WTC11 (cell line): ENCODE data around the gene LATS2. TPM values are rescaled to one million over a fixed set of nuclear protein-coding genes. Genes with fewer than 3 reads are reported as not detected.

ENCODE experiments used
- ATAC-seq: fragments of 200-7000 bp; cut with Tn5 transposase; 2 replicates; pipeline ENCODE4 v1.10.0; 2021; ENCODE audit warnings: mild to moderate bottlenecking, moderate library complexity
- CTCF ChIA-PET: fragments of 300-600 bp; sonication (Branson Sonifier 250); formaldehyde crosslinking; loops from one replicate; lab custom pipeline; 2021; ENCODE audit warnings: antibody characterized with exemption; lab: Charles Lee
- POLR2A ChIA-PET: fragments of 350-600 bp; sonication (Branson Sonifier 250); formaldehyde crosslinking; loops from one replicate; lab custom pipeline; 2021; ENCODE audit warnings: antibody characterized with exemption; lab: Charles Lee
- DNase-seq: peaks from one replicate; pipeline ENCODE4 v3.0.0; 2021; ENCODE audit warnings: low spot score
- H3K27ac Mint-ChIP-seq: 2 replicates; pipeline ENCODE4 v1.8.0; 2021; ENCODE audit warnings: mixed read lengths
- H3K27me3 Mint-ChIP-seq: 2 replicates; pipeline ENCODE4 v1.8.0; 2021; ENCODE audit warnings: low read depth, mild to moderate bottlenecking, moderate library complexity, mixed read lengths
- H3K36me3 Mint-ChIP-seq: 2 replicates; pipeline ENCODE4 v1.8.0; 2021; ENCODE audit warnings: mixed read lengths
- H3K4me1 Mint-ChIP-seq: 2 replicates; pipeline ENCODE4 v1.8.0; 2022; ENCODE audit warnings: mixed read lengths
- H3K4me3 Mint-ChIP-seq: 2 replicates; pipeline ENCODE4 v1.8.0; 2021; ENCODE audit warnings: mild to moderate bottlenecking, moderate library complexity, mixed read lengths
- H3K9me3 Mint-ChIP-seq: 2 replicates; pipeline ENCODE4 v1.8.0; 2021; ENCODE audit warnings: mixed read lengths
- ARID4B ChIP-seq: sonication (generic); formaldehyde crosslinking; IDR thresholded peaks from 2 replicates; pipeline ENCODE4 v1.8.0; 2023; ENCODE audit warnings: missing genetic modification reagents, mild to moderate bottlenecking, borderline replicate concordance
- CBFB ChIP-seq: sonication (generic); formaldehyde crosslinking; IDR thresholded peaks from 2 replicates; pipeline ENCODE4 v1.8.1; 2022; ENCODE audit warnings: mild to moderate bottlenecking, low read depth, missing genetic modification reagents
- CDX4 ChIP-seq: fragments of 250-450 bp; sonication (Bioruptor Pico); IDR thresholded peaks from 2 replicates; pipeline ENCODE4 v1.9.0; 2021; ENCODE audit warnings: moderate library complexity, mild to moderate bottlenecking, inconsistent platforms, borderline replicate concordance
- CREM ChIP-seq: sonication (generic); formaldehyde crosslinking; IDR thresholded peaks from 2 replicates; pipeline ENCODE4 v1.8.1; 2022; ENCODE audit warnings: mild to moderate bottlenecking, missing genetic modification reagents, moderate library complexity
- HMGA2 ChIP-seq: fragments of 250-450 bp; sonication (Bioruptor Pico); IDR thresholded peaks from 2 replicates; pipeline ENCODE4 v1.4.0; 2021; ENCODE audit warnings: mild to moderate bottlenecking, moderate library complexity
- IRF1 ChIP-seq: sonication (generic); formaldehyde crosslinking; IDR thresholded peaks from 2 replicates; pipeline ENCODE4 v1.8.0; 2023; ENCODE audit warnings: missing genetic modification reagents
- IRF2 ChIP-seq: sonication (generic); formaldehyde crosslinking; IDR thresholded peaks from 2 replicates; pipeline ENCODE4 v1.8.0; 2022; ENCODE audit warnings: low read depth, missing genetic modification reagents, borderline replicate concordance
- JUN ChIP-seq: sonication (generic); formaldehyde crosslinking; IDR thresholded peaks from 2 replicates; pipeline ENCODE4 v1.8.0; 2023; ENCODE audit warnings: mild to moderate bottlenecking, missing genetic modification reagents
- MAX ChIP-seq: sonication (generic); formaldehyde crosslinking; IDR thresholded peaks from 2 replicates; pipeline ENCODE4 v1.8.0; 2022; ENCODE audit warnings: mild to moderate bottlenecking, missing genetic modification reagents
- MYBL2 ChIP-seq: sonication (generic); formaldehyde crosslinking; IDR thresholded peaks from 2 replicates; pipeline ENCODE4 v1.8.1; 2023; ENCODE audit warnings: mild to moderate bottlenecking, moderate library complexity, missing genetic modification reagents
- SMAD4 ChIP-seq: sonication (generic); formaldehyde crosslinking; IDR thresholded peaks from 2 replicates; pipeline ENCODE4 v1.8.0; 2022; ENCODE audit warnings: mild to moderate bottlenecking, missing genetic modification reagents
- TP53 ChIP-seq: sonication (generic); formaldehyde crosslinking; IDR thresholded peaks from 2 replicates; pipeline ENCODE4 v1.8.1; 2023; ENCODE audit warnings: mild to moderate bottlenecking, missing genetic modification reagents
- ZNF263 ChIP-seq: sonication (generic); formaldehyde crosslinking; IDR thresholded peaks from 2 replicates; pipeline ENCODE4 v1.8.1; 2022; ENCODE audit warnings: low read depth, mild to moderate bottlenecking, moderate library complexity, missing genetic modification reagents
- ZNF317 ChIP-seq: sonication (generic); formaldehyde crosslinking; IDR thresholded peaks from 2 replicates; pipeline ENCODE4 v1.8.1; 2023; ENCODE audit warnings: low read depth, mild to moderate bottlenecking, moderate library complexity, missing genetic modification reagents, borderline replicate concordance
- ZNF671 ChIP-seq: fragments of 250-450 bp; sonication (Bioruptor Pico); IDR thresholded peaks from 2 replicates; pipeline ENCODE4 v1.8.0; 2021; ENCODE audit warnings: mild to moderate bottlenecking
- total RNA-seq: library from RNA; stranded (reverse); gene quantifications from 3 replicates; pipeline ENCODE4 v1.2.3, GENCODE V29; 2021
- TF ChIP-seq, protein P1 (sequence below): sonication (generic); formaldehyde crosslinking; conservative IDR thresholded peaks from 2 replicates; pipeline ENCODE4 v1.8.1; 2022; ENCODE audit warnings: mild to moderate bottlenecking, missing genetic modification reagents
- TF ChIP-seq, protein P2 (sequence below): fragments of 200-600 bp; IDR thresholded peaks from 2 replicates; pipeline ENCODE4 v1.8.0; 2022; ENCODE audit warnings: antibody characterized with exemption
- TF ChIP-seq, protein P3 (sequence below): sonication (generic); formaldehyde crosslinking; IDR thresholded peaks from 2 replicates; pipeline ENCODE4 v1.8.1; 2022; ENCODE audit warnings: mild to moderate bottlenecking, missing genetic modification reagents, moderate library complexity, borderline replicate concordance

Gene LATS2
- total RNA-seq, 1 experiment from 2014 or later = 28.9 TPM

DNA sequence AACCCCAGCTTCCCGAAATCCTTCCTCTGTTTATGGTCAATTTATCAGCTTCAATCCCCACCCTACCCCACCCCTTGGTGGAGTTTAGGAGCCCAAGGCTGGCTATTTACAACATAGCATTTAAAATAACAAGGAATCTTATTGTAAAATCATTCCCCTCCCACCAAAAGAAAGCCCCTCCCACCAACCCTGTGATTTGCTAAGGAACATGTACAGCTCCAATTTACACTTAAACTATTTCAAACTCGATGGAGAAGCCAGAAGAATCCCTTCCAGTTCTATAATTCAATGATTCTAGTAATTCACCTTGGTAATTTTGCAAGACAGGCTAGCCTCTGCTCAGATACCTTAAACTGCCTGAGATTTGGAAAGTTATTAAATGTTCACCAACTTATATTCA lies 3.0 kb downstream of the LATS2 start:
- TF ChIP-seq IRF1 (no peak), MYBL2 (CRISPR knock-in tag) (no peak), CREM (no peak), JUN (CRISPR knock-in tag) (no peak), HMGA2 (CRISPR knock-in tag) (no peak), SMAD4 (CRISPR knock-in tag) (no peak)
- TF ChIP-seq, protein P1, sequence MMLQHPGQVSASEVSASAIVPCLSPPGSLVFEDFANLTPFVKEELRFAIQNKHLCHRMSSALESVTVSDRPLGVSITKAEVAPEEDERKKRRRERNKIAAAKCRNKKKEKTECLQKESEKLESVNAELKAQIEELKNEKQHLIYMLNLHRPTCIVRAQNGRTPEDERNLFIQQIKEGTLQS (CRISPR knock-in tag) = no peak
- TF ChIP-seq, protein P2, sequence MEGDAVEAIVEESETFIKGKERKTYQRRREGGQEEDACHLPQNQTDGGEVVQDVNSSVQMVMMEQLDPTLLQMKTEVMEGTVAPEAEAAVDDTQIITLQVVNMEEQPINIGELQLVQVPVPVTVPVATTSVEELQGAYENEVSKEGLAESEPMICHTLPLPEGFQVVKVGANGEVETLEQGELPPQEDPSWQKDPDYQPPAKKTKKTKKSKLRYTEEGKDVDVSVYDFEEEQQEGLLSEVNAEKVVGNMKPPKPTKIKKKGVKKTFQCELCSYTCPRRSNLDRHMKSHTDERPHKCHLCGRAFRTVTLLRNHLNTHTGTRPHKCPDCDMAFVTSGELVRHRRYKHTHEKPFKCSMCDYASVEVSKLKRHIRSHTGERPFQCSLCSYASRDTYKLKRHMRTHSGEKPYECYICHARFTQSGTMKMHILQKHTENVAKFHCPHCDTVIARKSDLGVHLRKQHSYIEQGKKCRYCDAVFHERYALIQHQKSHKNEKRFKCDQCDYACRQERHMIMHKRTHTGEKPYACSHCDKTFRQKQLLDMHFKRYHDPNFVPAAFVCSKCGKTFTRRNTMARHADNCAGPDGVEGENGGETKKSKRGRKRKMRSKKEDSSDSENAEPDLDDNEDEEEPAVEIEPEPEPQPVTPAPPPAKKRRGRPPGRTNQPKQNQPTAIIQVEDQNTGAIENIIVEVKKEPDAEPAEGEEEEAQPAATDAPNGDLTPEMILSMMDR = no peak
- CTCF ChIA-PET = interaction anchor here (0.9 to 1.6 kb wide), 2 partner anchors 133 to 419 kb away, joined by 3 read pairs; no protein-coding TSS in a partner anchor
- H3K9me3 Mint-ChIP-seq = no peaks in the 10 kb centered on the region
- POLR2A ChIA-PET = interaction anchor here (4.0 kb wide), 1 partner anchor 10 kb away, joined by 22 read pairs; no protein-coding TSS in a partner anchor
- peaks cover 67% of the 10 kb centered on the region for H3K4me1 Mint-ChIP-seq
- ATAC-seq = no peak
- peak overlapping the region; percentile 77; the same call in 1 of the 2 replicates for H3K27ac Mint-ChIP-seq
- H3K27me3 Mint-ChIP-seq = no peaks in the 10 kb centered on the region
- H3K4me3 Mint-ChIP-seq = peak overlapping the region; percentile 77
- H3K36me3 Mint-ChIP-seq = no peaks in the 10 kb centered on the region
- DNase-seq = no peak

GRCh38 chr13:21055511-21056045 lies 5.8 kb downstream of the LATS2 start:
- no peak overlapping the region for H3K4me3 Mint-ChIP-seq
- peak overlapping the region; percentile 65 for H3K27ac Mint-ChIP-seq
- DNase-seq (no peak), ATAC-seq (no peak)
- peaks cover 64% of the 10 kb centered on the region for H3K4me1 Mint-ChIP-seq
- ChIA-PET POLR2A (interaction anchor here (0.7 to 1.0 kb wide), 2 partner anchors 21 to 22 kb away, joined by 3 read pairs; no protein-coding TSS in a partner anchor), CTCF (no interaction called here)
- no peaks in the 10 kb centered on the region for H3K27me3 Mint-ChIP-seq
- 0 out of 2 replicates have a peak, but pooled peaks cover 6% of the 10 kb centered on the region for H3K36me3 Mint-ChIP-seq
- H3K9me3 Mint-ChIP-seq = no peaks in the 10 kb centered on the region
- no peak for TF ChIP-seq MAX (CRISPR knock-in tag)
- TF ChIP-seq ZNF671 (CRISPR knock-in tag) = no peak

DNA sequence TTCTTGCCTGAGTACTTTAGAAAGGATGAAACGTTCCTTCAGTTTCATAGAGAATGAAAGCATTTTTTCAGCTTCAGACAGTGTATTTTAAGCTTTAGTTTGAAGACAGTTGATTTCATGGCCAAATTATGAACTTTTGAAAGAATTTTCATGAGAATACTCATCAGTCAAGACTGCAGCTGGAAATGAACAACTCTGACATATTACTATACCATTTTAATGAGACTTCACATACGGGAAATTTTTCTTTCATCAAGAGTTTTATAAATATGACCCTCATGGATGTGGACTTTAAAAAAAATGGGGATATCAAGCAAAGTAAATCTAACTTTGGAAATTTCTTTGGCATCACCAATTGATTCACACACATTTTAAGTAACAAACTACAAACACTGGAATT lies 6.4 kb downstream of the LATS2 start:
- Mint-ChIP-seq H3K27me3 (no peaks in the 10 kb centered on the region), H3K36me3 (0 out of 2 replicates have a peak, but pooled peaks cover 6% of the 10 kb centered on the region), H3K9me3 (no peaks in the 10 kb centered on the region), H3K4me3 (no peak overlapping the region), H3K27ac (peak overlapping the region; percentile 73; the same call in 1 of the 2 replicates), H3K4me1 (peaks cover 69% of the 10 kb centered on the region)
- POLR2A ChIA-PET = interaction anchor here (1.0 kb wide), 1 partner anchor 20 kb away, joined by 3 read pairs; no protein-coding TSS in a partner anchor
- DNase-seq (no peak), ATAC-seq (no peak)
- CTCF ChIA-PET = no interaction called here
- TF ChIP-seq ARID4B (CRISPR knock-in tag) (no peak), CBFB (CRISPR knock-in tag) (no peak), IRF2 (CRISPR knock-in tag) (no peak), ZNF317 (CRISPR knock-in tag) (no peak), ZNF263 (CRISPR knock-in tag) (no peak), CDX4 (CRISPR knock-in tag) (no peak), MYBL2 (CRISPR knock-in tag) (no peak), TP53 (no peak)
- TF ChIP-seq, protein P2 = no peak
- TF ChIP-seq, protein P3, sequence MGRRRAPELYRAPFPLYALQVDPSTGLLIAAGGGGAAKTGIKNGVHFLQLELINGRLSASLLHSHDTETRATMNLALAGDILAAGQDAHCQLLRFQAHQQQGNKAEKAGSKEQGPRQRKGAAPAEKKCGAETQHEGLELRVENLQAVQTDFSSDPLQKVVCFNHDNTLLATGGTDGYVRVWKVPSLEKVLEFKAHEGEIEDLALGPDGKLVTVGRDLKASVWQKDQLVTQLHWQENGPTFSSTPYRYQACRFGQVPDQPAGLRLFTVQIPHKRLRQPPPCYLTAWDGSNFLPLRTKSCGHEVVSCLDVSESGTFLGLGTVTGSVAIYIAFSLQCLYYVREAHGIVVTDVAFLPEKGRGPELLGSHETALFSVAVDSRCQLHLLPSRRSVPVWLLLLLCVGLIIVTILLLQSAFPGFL (CRISPR knock-in tag) = no peak
- TF ChIP-seq, protein P1 (CRISPR knock-in tag) = no peak
